ENCODE data around the gene KRTAP5-7. TPM values are rescaled to one million over a fixed set of nuclear protein-coding genes. Genes with fewer than 3 reads are reported as not detected.

Gene KRTAP5-7
- total and polyA plus RNA-seq, 7 donors = 0.32 to 0.49 TPM; not detected in 5

- Histone ChIP-seq H3K9me3 (peaks cover 0 to 8% (median 1%) of the 10 kb centered on the region in 4 donors), H3K4me3 (no peak overlapping the region), H3K27ac (no peak overlapping the region), H3K27me3 (no peaks in the 10 kb centered on the region), H3K36me3 (peaks cover 0 to 54% (median 25%) of the 10 kb centered on the region in 4 donors), H3K4me1 (no peaks in the 10 kb centered on the region)
- DNase-seq = no peak
- intact Hi-C loops (cut with DNase I) = no loop called here
- 94 to 97% methylated on average over 15 of the region's 15 CpGs for WGBS, 2 donors
- TF ChIP-seq CTCF (IDR thresholded peaks at IDR 0.05) (no peak), POLR2AphosphoS5 (IDR thresholded peaks at IDR 0.05) (no peak), EP300 (IDR thresholded peaks at IDR 0.05) (no peak), POLR2A (IDR thresholded peaks at IDR 0.05) (no peak)
These were observed 24.1 kb upstream of the KRTAP5-7 start for GRCh38 chr11:71502871-71503435.

- TF ChIP-seq POLR2A (IDR thresholded peaks at IDR 0.05) (no peak), CTCF (IDR thresholded peaks at IDR 0.05) (no peak), EP300 (IDR thresholded peaks at IDR 0.05) (no peak), POLR2AphosphoS5 (IDR thresholded peaks at IDR 0.05) (no peak)
- DNase-seq = no peak
- 74 to 80% methylated on average over 10 of the region's 10 CpGs for WGBS, 2 donors
- Histone ChIP-seq H3K36me3 (peaks cover 0 to 38% (median 13%) of the 10 kb centered on the region in 4 donors), H3K27me3 (no peaks in the 10 kb centered on the region), H3K9me3 (peaks cover 0 to 8% (median 1%) of the 10 kb centered on the region in 4 donors), H3K27ac (no peak overlapping the region), H3K4me3 (no peak overlapping the region), H3K4me1 (no peaks in the 10 kb centered on the region)
- intact Hi-C loops (cut with DNase I) = no loop called here
These were observed 22.5 kb upstream of the KRTAP5-7 start for GRCh38 chr11:71504531-71504930.

- Histone ChIP-seq H3K27me3 (no peaks in the 10 kb centered on the region), H3K9me3 (peaks cover 0 to 8% (median 3%) of the 10 kb centered on the region in 4 donors), H3K4me3 (no peak overlapping the region), H3K27ac (no peak overlapping the region), H3K36me3 (peaks cover 0 to 33% (median 11%) of the 10 kb centered on the region in 4 donors), H3K4me1 (no peaks in the 10 kb centered on the region)
- 74 to 79% methylated on average over 2 of the region's 2 CpGs for WGBS, 2 donors
- no peak for DNase-seq
- intact Hi-C loops (cut with DNase I) = no loop called here
- TF ChIP-seq EP300 (IDR thresholded peaks at IDR 0.05) (no peak), POLR2A (IDR thresholded peaks at IDR 0.05) (no peak), POLR2AphosphoS5 (IDR thresholded peaks at IDR 0.05) (no peak), CTCF (IDR thresholded peaks at IDR 0.05) (no peak)
These were observed 22.1 kb upstream of the KRTAP5-7 start for GRCh38 chr11:71505001-71505400.

GRCh38 chr11:71505781-71506180 is 21.3 kb upstream of the KRTAP5-7 start:
- H3K9me3 ChIP-seq = peaks cover 0 to 9% (median 6%) of the 10 kb centered on the region in 4 donors
- H3K4me1 ChIP-seq = no peaks in the 10 kb centered on the region
- intact Hi-C loops (cut with DNase I) = no loop called here
- H3K36me3 ChIP-seq = peaks cover 0 to 25% (median 8%) of the 10 kb centered on the region in 4 donors
- H3K27ac ChIP-seq = no peak overlapping the region
- WGBS, 2 donors = 71 to 88% methylated on average over 9 of the region's 9 CpGs
- no peak for TF ChIP-seq POLR2AphosphoS5 (IDR thresholded peaks at IDR 0.05)
- no peak for TF ChIP-seq POLR2A (IDR thresholded peaks at IDR 0.05)
- no peak for TF ChIP-seq EP300 (IDR thresholded peaks at IDR 0.05)
- no peak for TF ChIP-seq CTCF (IDR thresholded peaks at IDR 0.05)
- no peak overlapping the region for H3K4me3 ChIP-seq
- no peak for DNase-seq
- H3K27me3 ChIP-seq = no peaks in the 10 kb centered on the region

- Histone ChIP-seq H3K27me3 (no peaks in the 10 kb centered on the region), H3K27ac (no peak overlapping the region), H3K36me3 (peaks cover 0 to 12% (median 0%) of the 10 kb centered on the region in 4 donors), H3K4me3 (no peak overlapping the region), H3K4me1 (no peaks in the 10 kb centered on the region), H3K9me3 (peaks cover 0 to 13% (median 6%) of the 10 kb centered on the region in 4 donors)
- intact Hi-C loops (cut with DNase I) = no loop called here
- no peak for DNase-seq
- 82 to 95% methylated on average over 5 of the region's 5 CpGs for WGBS, 2 donors
- TF ChIP-seq EP300 (IDR thresholded peaks at IDR 0.05) = no peak
- no peak for TF ChIP-seq POLR2AphosphoS5 (IDR thresholded peaks at IDR 0.05)
- no peak for TF ChIP-seq CTCF (IDR thresholded peaks at IDR 0.05)
- no peak for TF ChIP-seq POLR2A (IDR thresholded peaks at IDR 0.05)
These were observed 20.0 kb upstream of the KRTAP5-7 start for GRCh38 chr11:71507102-71507501.
